ENCODE results near the gene CHST1.

The CHST1 gene

GRCh38 chr11:45643598-45644260 lies 21.7 kb downstream of the CHST1 start:
- no peak for DNase-seq

GRCh38 chr11:45641961-45642360 lies 23.5 kb downstream of the CHST1 start:
- no peak for DNase-seq

- no peak for DNase-seq
These were observed 27.4 kb downstream of the CHST1 start for GRCh38 chr11:45638051-45638450.

GRCh38 chr11:45635907-45636306 lies 29.5 kb downstream of the CHST1 start:
- no peak for DNase-seq

- DNase-seq = no peak
These were observed 39.8 kb downstream of the CHST1 start for GRCh38 chr11:45625611-45626010.

GRCh38 chr11:45624095-45624494 lies 41.3 kb downstream of the CHST1 start:
- no peak for DNase-seq

GRCh38 chr11:45622861-45623260 lies 42.6 kb downstream of the CHST1 start:
- no peak for DNase-seq

- no peak for DNase-seq
These were observed 43.1 kb downstream of the CHST1 start for GRCh38 chr11:45622283-45622682.

- DNase-seq = no peak
These were observed 43.8 kb downstream of the CHST1 start for GRCh38 chr11:45621588-45621987.

GRCh38 chr11:45620243-45620642 lies 45.2 kb downstream of the CHST1 start:
- no peak for DNase-seq

GRCh38 chr11:45618897-45619296 lies 46.5 kb downstream of the CHST1 start:
- DNase-seq = no peak

GRCh38 chr11:45617871-45618601 lies 47.4 kb downstream of the CHST1 start:
- DNase-seq = no peak

GRCh38 chr11:45616802-45617549 lies 48.4 kb downstream of the CHST1 start:
- no peak for DNase-seq

- no peak for DNase-seq
These were observed 50.1 kb downstream of the CHST1 start for GRCh38 chr11:45615182-45615792.

- no peak for DNase-seq
These were observed 51.1 kb downstream of the CHST1 start for GRCh38 chr11:45614196-45614828.

GRCh38 chr11:45610627-45611026 lies 54.8 kb downstream of the CHST1 start:
- DNase-seq = no peak

GRCh38 chr11:45609902-45610301 lies 55.5 kb downstream of the CHST1 start:
- no peak for DNase-seq

- DNase-seq = no peak
These were observed 56.1 kb downstream of the CHST1 start for GRCh38 chr11:45609337-45609736.

- DNase-seq = no peak
These were observed 57.4 kb downstream of the CHST1 start for GRCh38 chr11:45607995-45608394.

GRCh38 chr11:45606514-45607281 lies 58.7 kb downstream of the CHST1 start:
- DNase-seq = no peak

GRCh38 chr11:45605051-45605450 lies 60.4 kb downstream of the CHST1 start:
- no peak for DNase-seq

Data from CD4-positive, alpha-beta T cell treated with Interleukin-15 for 1 hour (primary cell).